ENCODE results near the gene PTPRQ.

The PTPRQ gene

DNA sequence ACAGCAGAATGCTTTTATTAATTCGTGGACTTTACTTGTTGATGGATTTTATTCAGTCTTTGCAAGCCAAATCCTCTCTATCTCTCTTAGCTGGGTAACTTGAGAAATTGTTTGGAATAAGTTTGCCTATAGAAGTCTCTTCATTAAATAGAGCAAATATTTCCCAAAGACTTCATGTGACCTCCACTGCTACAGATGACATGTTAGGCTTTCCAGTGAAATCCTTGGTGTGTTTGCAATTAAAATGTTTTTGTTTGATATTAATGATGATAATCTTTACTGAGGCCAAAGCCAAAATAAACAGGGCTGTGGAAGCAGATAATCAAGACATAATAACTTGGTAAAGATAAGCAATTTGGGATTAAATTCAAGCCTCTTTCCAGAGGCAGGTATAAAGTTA is 267.8 kb downstream of the PTPRQ start:
- TF ChIP-seq, protein P1, sequence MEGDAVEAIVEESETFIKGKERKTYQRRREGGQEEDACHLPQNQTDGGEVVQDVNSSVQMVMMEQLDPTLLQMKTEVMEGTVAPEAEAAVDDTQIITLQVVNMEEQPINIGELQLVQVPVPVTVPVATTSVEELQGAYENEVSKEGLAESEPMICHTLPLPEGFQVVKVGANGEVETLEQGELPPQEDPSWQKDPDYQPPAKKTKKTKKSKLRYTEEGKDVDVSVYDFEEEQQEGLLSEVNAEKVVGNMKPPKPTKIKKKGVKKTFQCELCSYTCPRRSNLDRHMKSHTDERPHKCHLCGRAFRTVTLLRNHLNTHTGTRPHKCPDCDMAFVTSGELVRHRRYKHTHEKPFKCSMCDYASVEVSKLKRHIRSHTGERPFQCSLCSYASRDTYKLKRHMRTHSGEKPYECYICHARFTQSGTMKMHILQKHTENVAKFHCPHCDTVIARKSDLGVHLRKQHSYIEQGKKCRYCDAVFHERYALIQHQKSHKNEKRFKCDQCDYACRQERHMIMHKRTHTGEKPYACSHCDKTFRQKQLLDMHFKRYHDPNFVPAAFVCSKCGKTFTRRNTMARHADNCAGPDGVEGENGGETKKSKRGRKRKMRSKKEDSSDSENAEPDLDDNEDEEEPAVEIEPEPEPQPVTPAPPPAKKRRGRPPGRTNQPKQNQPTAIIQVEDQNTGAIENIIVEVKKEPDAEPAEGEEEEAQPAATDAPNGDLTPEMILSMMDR (IDR thresholded peaks at IDR 0.05; ENCODE audit: low read depth, low read length) = no peak
- Histone ChIP-seq H3K36me3 (no peaks in the 10 kb centered on the region), H3K27ac (no peak overlapping the region), H3K9me3 (ENCODE audit: severe bottlenecking) (no peaks in the 10 kb centered on the region), H3K4me3 (ENCODE audit: low read depth, low read length) (no peak overlapping the region), H3K27me3 (ENCODE audit: insufficient read depth, low read depth, severe bottlenecking) (no peaks in the 10 kb centered on the region)
- DNase-seq = no peak

DNA sequence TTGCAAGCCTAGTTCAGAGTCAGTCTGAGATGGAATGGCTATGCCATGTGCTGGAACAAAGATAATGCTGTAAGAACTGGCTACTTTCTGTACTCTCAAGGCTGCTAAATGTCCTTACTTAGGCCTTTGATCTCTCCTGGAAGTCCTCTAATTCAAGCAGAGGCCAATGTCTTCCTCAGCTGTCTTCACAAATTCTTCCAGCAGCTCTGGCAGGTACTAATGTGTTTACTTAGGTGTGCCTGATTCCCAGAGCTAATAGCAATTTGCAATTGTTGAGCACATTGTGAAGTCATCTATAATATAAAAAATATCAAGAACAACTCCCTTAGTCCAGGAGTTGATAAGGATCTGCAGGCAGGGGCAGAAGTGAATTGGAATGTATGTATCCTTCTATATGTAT is 268.8 kb downstream of the PTPRQ start:
- no peak for DNase-seq
- Histone ChIP-seq H3K27me3 (ENCODE audit: insufficient read depth, low read depth, severe bottlenecking) (no peaks in the 10 kb centered on the region), H3K4me3 (ENCODE audit: low read depth, low read length) (no peak overlapping the region), H3K9me3 (ENCODE audit: severe bottlenecking) (no peaks in the 10 kb centered on the region), H3K36me3 (no peaks in the 10 kb centered on the region), H3K27ac (no peak overlapping the region)
- TF ChIP-seq, protein P1 (IDR thresholded peaks at IDR 0.05; ENCODE audit: low read depth, low read length) = no peak

DNA sequence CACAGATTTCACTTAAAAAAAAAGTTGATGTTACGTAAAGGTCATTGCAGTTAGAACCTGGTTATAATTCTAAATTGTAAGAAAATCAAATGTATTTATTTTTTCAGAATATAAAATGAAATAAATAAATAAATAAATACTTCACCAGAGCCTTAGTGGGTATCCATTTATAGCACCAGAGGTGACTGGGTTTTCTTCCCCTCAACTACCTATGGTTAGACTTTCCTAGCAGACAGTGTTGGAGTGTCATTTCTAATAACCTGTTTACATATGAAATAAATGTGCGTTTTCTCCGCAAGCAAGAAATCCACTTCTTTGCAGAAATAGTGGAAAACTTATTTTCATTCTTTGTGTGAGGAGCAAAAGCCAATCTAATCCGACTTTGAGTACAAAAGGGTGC is 269.4 kb downstream of the PTPRQ start:
- no peaks in the 10 kb centered on the region for H3K9me3 ChIP-seq (ENCODE audit: severe bottlenecking)
- no peak overlapping the region for H3K4me3 ChIP-seq (ENCODE audit: low read depth, low read length)
- TF ChIP-seq, protein P1 (IDR thresholded peaks at IDR 0.05; ENCODE audit: low read depth, low read length) = no peak
- no peak overlapping the region for H3K27ac ChIP-seq
- no peaks in the 10 kb centered on the region for H3K27me3 ChIP-seq (ENCODE audit: insufficient read depth, low read depth, severe bottlenecking)
- no peaks in the 10 kb centered on the region for H3K36me3 ChIP-seq
- DNase-seq = no peak

DNA sequence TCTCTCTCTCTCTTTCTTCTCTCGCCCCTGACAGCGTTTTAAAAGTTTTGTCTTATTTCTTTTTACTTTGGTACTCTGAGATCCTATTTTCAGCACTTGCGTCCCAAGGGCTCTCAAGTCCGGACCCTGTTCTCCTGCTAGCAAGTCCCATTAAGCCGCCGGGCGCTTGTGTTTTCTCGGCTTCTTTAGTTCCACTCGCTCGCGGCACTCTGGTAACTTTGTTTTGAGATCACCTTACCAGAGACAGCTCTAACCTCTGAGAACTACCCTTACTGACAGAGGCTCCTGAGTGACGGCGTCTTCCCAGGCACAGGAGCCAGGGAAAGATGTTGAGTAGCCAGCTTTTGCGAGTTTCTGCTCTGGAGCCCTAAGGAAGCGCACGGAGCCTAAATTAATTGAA is 270.0 kb downstream of the PTPRQ start:
- H3K4me3 ChIP-seq (ENCODE audit: low read depth, low read length) = no peak overlapping the region
- H3K27ac ChIP-seq = no peak overlapping the region
- no peaks in the 10 kb centered on the region for H3K36me3 ChIP-seq
- TF ChIP-seq, protein P1 (IDR thresholded peaks at IDR 0.05; ENCODE audit: low read depth, low read length) = no peak
- no peaks in the 10 kb centered on the region for H3K9me3 ChIP-seq (ENCODE audit: severe bottlenecking)
- no peaks in the 10 kb centered on the region for H3K27me3 ChIP-seq (ENCODE audit: insufficient read depth, low read depth, severe bottlenecking)
- DNase-seq = no peak

DNA sequence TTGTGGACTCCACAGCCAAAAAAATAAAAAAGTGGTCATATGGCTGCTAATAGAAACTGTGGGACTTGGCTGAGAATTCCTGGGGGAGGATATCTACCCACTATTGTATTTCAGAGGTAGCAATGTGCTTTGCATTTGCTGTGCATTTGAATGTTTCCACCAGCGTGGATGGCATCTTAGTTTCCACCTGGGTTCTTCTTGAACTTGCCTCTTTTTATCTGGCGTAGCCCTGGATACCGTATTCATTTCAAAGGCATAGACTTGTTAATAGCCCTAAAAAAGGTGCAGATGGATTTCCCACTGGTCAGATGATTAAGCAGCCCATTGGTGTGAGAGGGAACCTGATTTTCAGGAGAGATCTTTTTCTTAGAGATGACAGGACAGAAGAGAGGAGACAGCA is 270.8 kb downstream of the PTPRQ start:
- Histone ChIP-seq H3K36me3 (no peaks in the 10 kb centered on the region), H3K4me3 (ENCODE audit: low read depth, low read length) (no peak overlapping the region), H3K27me3 (ENCODE audit: insufficient read depth, low read depth, severe bottlenecking) (no peaks in the 10 kb centered on the region), H3K27ac (no peak overlapping the region), H3K9me3 (ENCODE audit: severe bottlenecking) (no peaks in the 10 kb centered on the region)
- no peak for DNase-seq
- TF ChIP-seq, protein P1 (IDR thresholded peaks at IDR 0.05; ENCODE audit: low read depth, low read length) = no peak

DNA sequence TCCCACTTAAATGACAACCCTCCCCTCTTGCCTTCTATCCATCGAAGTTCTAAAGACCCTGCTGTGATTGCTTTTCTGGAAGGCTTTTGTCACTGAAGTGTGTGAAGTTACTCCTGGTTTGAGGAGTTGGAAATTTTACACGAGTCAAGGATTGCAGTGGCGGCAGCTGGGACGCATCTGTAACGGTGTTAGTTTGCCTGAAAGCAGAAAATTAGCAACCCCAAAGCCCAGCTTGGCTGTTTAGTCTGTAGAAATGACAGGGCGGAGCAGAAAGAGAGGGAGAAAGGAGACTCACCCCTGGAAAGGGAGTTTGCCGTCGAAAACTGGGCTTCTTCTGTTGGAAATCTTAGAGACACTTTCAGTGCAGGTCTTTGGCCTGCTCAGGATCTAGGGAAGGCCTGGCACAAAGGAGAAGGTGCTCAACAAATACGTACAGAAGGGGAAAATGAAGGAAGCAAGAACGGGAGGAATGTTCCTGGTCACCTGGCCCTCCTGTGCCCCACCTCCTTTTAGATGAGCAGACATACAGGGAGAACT is 271.7 kb downstream of the PTPRQ start:
- no peak overlapping the region for H3K4me3 ChIP-seq (ENCODE audit: low read depth, low read length)
- no peak for DNase-seq
- H3K9me3 ChIP-seq (ENCODE audit: severe bottlenecking) = no peaks in the 10 kb centered on the region
- no peaks in the 10 kb centered on the region for H3K36me3 ChIP-seq
- no peak overlapping the region for H3K27ac ChIP-seq
- TF ChIP-seq, protein P1 (IDR thresholded peaks at IDR 0.05; ENCODE audit: low read depth, low read length) = no peak
- no peaks in the 10 kb centered on the region for H3K27me3 ChIP-seq (ENCODE audit: insufficient read depth, low read depth, severe bottlenecking)
